AG09309 (cell line): ENCODE measurements around the gene PRKCH.
"Not testable (repeated sequence)": the region's sequence is repeated elsewhere in the genome, so short reads cannot be mapped to it uniquely, and the experiment has no call there.

Source experiments
- DNase-seq: peaks from one replicate; pipeline ENCODE4 v3.0.0-alpha.2; 2010; ENCODE audit warnings: low read depth
- H3K4me3 ChIP-seq: 2 replicates; pipeline ENCODE4 v1.5.1; 2011; ENCODE audit warnings: mild to moderate bottlenecking, low read depth, low read length, moderate library complexity; ENCODE audit not compliant: control insufficient read depth
- CTCF ChIP-seq: IDR thresholded peaks from 2 replicates; pipeline ENCODE4 v1.5.1; 2011; ENCODE audit warnings: mild to moderate bottlenecking, low read depth, low read length, inconsistent platforms; ENCODE audit not compliant: insufficient read depth, control insufficient read depth; ENCODE audit errors: missing control alignments

Gene PRKCH

GRCh38 chr14:61319086-61319485 lies 2.3 kb upstream of the PRKCH start:
- no peak for TF ChIP-seq CTCF
- H3K4me3 ChIP-seq: no peak overlapping the region

DNA sequence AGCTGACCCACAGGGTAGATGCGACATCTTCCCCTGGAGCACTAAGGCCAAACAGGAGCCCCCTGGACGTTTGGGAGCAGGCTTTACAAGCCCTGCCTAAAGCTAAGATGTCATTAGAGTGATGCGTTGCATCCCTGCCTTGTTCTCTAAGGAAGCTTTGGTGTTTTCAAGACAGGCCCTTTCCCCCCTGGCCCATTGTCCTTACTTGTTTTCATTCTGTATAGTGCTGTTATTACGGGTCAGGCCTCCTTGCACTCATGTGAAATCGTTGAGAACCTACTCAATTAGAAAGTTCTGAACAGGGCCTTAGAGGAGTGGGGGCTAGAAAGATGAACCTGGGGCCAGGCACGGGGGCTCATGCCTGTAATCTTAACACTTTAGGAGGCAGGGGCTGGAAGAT lies 1.7 kb upstream of the PRKCH start:
- no peak for TF ChIP-seq CTCF
- no peak for DNase-seq
- no peak overlapping the region for H3K4me3 ChIP-seq

More at GRCh38 chr14:61319086-61319485, 2.3 kb upstream of the PRKCH start:
- no peak for DNase-seq

DNA sequence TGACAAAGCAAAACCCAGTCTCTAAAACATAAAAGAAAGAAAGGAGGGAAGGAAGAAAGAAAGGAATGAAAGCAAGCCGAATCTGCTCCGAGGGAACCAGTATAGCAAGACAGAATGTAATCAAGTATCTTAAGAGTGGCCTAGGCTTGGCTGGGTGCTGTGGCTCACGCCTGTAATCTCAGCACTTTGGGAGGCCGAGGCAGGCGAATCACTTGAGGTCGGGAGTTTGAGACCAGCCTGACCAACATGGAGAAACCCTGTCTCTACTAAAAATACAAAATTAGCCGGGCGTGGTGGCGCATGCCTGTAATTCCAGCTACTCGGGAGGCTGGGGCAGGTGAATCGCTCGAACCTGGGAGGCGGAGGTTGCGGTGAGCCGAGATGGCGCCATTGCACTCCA lies 1.2 kb upstream of the PRKCH start:
- DNase-seq: not testable (repeated sequence)

GRCh38 chr14:61320806-61321384 lies 484 bp upstream of the PRKCH start:
- peak overlapping the region; percentile 35 for H3K4me3 ChIP-seq
- no peak for TF ChIP-seq CTCF
- DNase-seq: no peak

More for the DNA sequence above, 1.2 kb upstream of the PRKCH start:
- not testable (repeated sequence) for H3K4me3 ChIP-seq

DNA sequence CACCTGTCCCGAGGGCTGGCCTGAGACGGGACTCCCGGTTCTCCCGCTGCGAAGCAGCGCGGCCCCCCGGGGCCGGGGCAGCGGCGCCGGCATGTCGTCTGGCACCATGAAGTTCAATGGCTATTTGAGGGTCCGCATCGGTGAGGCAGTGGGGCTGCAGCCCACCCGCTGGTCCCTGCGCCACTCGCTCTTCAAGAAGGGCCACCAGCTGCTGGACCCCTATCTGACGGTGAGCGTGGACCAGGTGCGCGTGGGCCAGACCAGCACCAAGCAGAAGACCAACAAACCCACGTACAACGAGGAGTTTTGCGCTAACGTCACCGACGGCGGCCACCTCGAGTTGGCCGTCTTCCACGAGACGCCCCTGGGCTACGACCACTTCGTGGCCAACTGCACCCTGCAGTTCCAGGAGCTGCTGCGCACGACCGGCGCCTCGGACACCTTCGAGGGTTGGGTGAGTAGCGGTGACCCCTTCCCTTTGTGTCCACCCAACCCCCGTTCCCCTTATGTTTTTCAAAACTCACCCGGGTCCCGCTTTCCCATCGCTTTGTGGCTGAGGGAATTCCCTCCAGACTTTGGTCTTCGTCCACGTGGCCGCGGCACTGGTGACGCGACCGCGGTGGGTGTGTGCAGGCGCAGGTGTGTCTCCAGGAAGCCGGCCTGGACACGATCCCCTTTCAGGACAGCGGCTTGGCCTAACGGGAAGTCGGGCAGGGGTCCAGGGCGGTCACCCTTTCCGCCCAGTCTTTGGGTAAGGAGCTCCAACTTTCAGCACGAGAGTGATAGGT lies 826 bp downstream of the PRKCH start:
- no peak overlapping the region for H3K4me3 ChIP-seq
- TF ChIP-seq CTCF: no peak

DNA sequence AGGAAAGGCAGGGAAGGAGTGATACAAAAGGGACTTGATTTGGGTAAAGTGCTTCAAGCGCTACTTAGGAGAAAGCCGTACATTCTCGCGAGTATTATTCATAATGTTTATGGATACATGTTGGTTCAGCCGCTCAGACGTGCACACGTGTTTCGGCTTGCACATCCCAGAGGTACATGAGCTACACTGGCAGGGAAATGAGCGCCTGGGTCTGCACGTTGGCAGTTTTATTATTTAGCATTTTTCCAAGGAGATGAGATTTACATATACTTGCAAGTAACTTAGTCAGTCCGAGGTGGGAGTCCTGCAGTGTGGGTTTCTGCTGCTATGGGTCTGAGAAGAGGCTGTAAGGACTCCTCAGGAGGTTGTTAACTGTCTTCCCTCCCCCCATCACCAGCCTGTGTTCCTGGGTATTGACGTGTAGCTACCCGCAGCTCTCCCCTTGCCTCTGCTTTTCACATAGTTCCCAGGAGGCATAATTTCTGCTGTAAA lies 1.5 kb downstream of the PRKCH start:
- DNase-seq: no peak
- TF ChIP-seq CTCF: no peak
- H3K4me3 ChIP-seq: no peak overlapping the region

More for the DNA sequence above, 826 bp downstream of the PRKCH start:
- DNase-seq: no peak

GRCh38 chr14:61323970-61324369 lies 2.6 kb downstream of the PRKCH start:
- TF ChIP-seq CTCF: no peak
- H3K4me3 ChIP-seq: no peak overlapping the region
- no peak for DNase-seq
